Stomach smooth muscle (tissue), 2 donors: ENCODE data around the gene RINL.

ENCODE experiments used
- H3K27ac ChIP-seq: one replicate; pipeline ENCODE4 v1.7.0; 2013; ENCODE audit warnings: mild to moderate bottlenecking, low read length, inconsistent platforms
- H3K27me3 ChIP-seq, 2 donors: one replicate each; pipeline ENCODE4 v1.7.0; 2013; ENCODE audit warnings: low read length in 2 of 2; ENCODE audit not compliant: insufficient read depth in 2 of 2, control insufficient read depth in 1 of 2
- H3K36me3 ChIP-seq, 2 donors: one replicate each; pipeline ENCODE4 v1.7.0; 2013; ENCODE audit warnings: low read length in 2 of 2; ENCODE audit not compliant: control insufficient read depth in 2 of 2, insufficient read depth in 2 of 2
- H3K4me1 ChIP-seq: one replicate; pipeline ENCODE4 v1.7.0; 2013; ENCODE audit warnings: low read length; ENCODE audit not compliant: control insufficient read depth, insufficient read depth
- H3K4me3 ChIP-seq, 2 donors: one replicate each; pipeline ENCODE4 v1.7.0; 2013; ENCODE audit warnings: low read length in 2 of 2
- H3K9ac ChIP-seq, 2 donors: one replicate each; pipeline ENCODE4 v1.7.0; 2013; ENCODE audit warnings: low read length in 2 of 2, mild to moderate bottlenecking in 1 of 2
- H3K9me3 ChIP-seq, 2 donors: one replicate each; pipeline ENCODE4 v1.7.0; 2013; ENCODE audit warnings: low read length in 2 of 2; ENCODE audit not compliant: control insufficient read depth in 2 of 2
- donor health status: healthy.
- donor health status: Pancreatic carcinoma.

RINL gene

DNA sequence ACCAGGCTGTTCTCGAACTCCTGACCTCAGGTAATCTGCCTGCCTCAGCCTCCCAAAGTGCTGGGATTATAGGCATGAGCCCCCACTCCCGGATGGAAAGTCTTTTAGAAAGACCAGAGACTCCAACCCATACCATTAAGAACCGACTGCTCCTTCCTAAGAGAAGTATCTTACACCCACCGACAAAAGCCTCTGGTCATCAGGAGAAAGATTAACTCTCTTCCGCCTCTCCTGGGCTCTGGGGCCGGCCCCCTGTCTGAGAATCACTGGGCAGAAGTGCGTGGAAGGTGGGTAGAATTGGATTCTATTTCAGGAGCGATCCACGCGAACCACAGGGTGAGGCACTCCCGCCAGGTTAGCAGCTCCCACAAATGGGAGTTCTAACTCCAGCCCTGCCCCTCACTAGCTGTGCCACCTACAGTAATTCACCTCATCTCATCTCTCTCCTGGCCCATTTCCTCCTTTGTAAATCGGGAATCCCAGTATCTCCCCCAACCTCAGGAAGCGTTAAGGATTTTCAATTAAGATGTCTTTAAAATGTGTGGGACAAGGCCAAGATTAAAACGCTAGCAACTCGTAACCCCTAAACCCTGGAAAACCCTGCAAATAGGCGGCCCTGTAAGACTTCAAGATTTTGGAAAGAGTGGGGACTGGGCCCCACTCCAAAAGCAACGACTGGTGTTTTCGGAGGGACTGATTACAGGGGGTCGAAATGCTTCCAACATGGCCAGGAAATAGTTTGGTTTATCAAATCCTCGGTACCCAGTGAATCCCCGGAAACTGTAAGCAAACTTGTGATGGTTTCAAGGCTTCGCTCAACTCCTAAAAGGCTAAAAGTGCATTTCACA, 29.6 kb downstream of the RINL start:
- Histone ChIP-seq H3K9me3 (no peaks in the 10 kb centered on the region), H3K27ac (peak overlapping the region; percentile 99), H3K4me1 (peaks cover 54% of the 10 kb centered on the region), H3K27me3 (no peaks in the 10 kb centered on the region), H3K9ac (peak overlapping the region; percentile 60 to 80), H3K4me3 (peak overlapping the region; percentile 74 to 76), H3K36me3 (peaks cover 36 to 39% of the 10 kb centered on the region in 2 donors)

DNA sequence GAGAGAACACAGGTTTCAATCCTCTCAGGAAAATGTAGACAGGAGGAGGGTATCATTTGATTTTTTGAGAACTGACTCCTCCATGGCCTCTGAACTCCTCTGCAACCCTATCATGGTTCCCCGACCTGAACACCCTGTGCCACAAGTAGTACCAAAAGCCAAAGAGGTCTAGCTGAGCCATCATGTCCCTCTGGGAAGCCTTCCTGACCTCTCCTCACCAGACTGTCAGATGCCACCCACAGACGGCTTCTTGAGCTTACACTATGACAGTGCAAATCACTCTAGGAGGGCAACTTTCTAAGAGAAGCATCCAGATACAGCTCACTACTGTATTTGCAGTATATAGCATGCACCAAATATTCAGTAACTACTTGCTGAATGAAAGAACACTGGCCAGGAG, 32.0 kb downstream of the RINL start:
- peaks cover 58 to 63% of the 10 kb centered on the region in 2 donors for H3K36me3 ChIP-seq
- peaks cover 46% of the 10 kb centered on the region for H3K4me1 ChIP-seq
- no peak overlapping the region for H3K4me3 ChIP-seq
- no peak overlapping the region for H3K9ac ChIP-seq
- H3K27ac ChIP-seq: no peak overlapping the region
- no peaks in the 10 kb centered on the region for H3K27me3 ChIP-seq
- no peaks in the 10 kb centered on the region for H3K9me3 ChIP-seq

DNA sequence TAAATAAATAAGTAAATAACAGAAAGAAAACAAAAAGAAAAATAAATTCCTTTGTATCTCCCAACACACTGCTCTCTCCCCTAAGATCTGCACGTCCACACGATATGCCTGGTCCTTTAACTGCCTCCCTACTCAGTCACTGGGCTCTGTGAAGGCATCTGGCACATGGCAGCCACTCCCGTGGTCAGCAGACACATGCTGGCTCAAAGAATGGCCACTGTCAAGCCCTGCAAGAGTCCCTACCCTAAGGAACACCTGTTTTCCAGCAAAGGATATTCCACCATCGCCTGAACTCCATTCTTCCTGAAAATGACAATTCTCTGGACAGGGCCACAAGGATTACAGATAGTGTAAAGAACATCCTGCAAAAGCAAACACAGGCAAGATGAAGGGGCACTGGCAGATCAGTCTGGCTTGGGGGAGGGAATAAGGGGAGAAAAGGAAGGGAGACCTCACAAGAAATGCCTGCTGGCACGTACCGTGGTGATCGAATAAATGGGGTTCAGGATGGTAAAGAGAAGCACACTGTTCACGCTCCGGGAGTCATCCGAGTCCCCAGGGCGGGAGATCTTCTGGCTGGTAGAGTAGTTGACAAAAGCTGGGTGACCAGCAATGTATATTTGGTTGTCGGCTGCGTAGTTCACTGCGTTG, 32.6 kb downstream of the RINL start:
- Histone ChIP-seq H3K27me3 (no peaks in the 10 kb centered on the region), H3K9ac (no peak overlapping the region), H3K9me3 (no peaks in the 10 kb centered on the region), H3K36me3 (peaks cover 64 to 69% of the 10 kb centered on the region in 2 donors), H3K4me3 (no peak overlapping the region), H3K27ac (no peak overlapping the region), H3K4me1 (peaks cover 41% of the 10 kb centered on the region)

DNA sequence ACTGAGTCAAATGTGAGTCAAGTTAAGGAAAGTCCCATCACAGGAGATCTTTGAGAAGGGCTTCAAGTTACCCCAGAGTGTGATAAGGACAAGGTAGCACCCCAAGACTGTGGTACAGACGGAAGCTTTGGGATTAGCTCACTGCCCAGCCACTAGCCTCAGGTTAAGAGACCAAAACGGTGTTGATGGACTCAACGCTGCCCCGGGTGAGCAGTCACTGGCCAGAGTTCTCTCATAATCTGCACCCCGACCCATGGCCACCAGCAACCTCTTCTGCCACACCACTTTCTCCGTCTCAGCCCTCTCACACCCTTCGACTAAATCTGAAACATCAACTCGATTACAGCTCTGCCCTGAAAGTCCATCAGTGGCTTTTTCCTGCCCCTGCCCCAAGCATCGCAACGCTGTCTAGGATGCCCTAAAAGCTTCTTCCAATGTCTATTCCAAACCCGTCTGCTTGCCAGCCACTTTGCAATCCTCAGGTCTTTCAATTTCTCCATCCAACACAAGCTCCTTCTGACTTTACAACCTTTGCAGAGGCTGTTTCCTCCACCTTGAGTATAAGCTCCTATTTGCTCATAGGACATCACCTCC, 33.9 kb downstream of the RINL start:
- peaks cover 38% of the 10 kb centered on the region for H3K4me1 ChIP-seq
- H3K27me3 ChIP-seq: no peaks in the 10 kb centered on the region
- no peak overlapping the region for H3K27ac ChIP-seq
- H3K36me3 ChIP-seq: peaks cover 75% of the 10 kb centered on the region in 2 donors
- H3K9ac ChIP-seq: no peak overlapping the region
- H3K4me3 ChIP-seq: no peak overlapping the region
- no peaks in the 10 kb centered on the region for H3K9me3 ChIP-seq

DNA sequence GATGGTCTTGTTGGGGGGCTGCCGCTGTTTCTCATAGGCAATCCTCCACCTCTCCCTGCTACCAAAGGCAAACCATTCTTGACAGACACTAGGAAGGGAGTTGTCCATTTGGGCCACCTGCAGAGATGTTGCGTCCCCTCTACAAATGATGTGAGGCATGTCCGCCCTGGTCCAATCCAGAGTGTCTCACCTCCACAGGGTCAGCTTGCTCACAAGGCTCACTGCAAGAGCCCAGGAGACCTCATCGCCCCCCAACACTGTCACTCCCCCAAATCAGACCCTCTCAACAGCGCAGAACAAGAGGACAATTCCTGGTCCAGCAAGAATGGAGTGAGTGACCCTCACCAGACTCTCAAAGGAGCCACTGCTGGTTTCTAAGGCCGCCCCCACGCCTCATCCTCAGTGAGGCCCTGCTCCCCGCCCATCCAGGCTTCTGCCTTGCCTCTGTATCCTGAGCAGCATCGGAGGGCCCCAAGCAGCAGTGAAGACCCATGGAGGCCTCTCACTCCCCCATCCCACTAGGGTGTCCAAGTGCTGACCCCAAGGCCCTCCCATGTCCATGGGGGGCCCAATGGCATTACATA, 34.8 kb downstream of the RINL start:
- H3K36me3 ChIP-seq: peaks cover 84% of the 10 kb centered on the region in 2 donors
- no peaks in the 10 kb centered on the region for H3K27me3 ChIP-seq
- H3K9ac ChIP-seq: no peak overlapping the region
- no peak overlapping the region for H3K27ac ChIP-seq
- no peak overlapping the region for H3K4me3 ChIP-seq
- no peaks in the 10 kb centered on the region for H3K9me3 ChIP-seq
- peaks cover 29% of the 10 kb centered on the region for H3K4me1 ChIP-seq

DNA sequence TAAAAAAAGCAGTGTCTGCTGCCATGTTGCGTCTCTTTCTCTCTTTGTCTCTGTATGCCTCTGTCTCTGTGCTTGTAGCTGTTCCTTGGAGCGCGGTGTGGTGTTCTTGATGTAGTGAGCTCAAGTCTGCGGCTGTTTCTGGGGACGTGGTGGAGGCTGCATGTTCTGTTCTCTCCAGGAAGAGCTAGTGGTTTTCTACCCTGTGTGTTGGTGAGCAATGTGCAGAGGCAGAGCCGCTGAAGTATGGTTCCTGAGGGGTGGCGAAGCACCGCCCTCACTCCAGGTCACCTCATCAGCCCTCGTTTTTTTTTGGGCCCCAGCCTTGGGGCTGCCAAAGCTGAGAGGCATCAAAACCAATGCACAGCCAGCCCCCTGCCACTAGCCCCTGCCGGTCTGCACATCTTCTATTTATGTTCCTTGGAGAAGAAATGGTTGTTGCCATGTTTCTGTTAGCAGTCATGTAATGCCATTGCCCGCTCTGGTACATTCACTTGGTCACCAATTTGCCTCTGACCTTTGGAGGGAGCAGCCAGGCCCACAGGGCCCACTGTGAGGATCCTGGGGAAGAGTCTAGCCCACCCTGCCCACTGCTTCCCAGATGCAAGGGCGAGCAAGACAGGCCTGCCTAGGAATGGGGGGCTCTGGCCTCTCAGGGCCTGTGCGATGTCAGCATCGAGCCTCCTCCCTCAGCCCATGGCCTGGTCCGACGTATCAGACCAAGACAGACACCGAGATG, 35.5 kb downstream of the RINL start:
- Histone ChIP-seq H3K36me3 (peaks cover 89% of the 10 kb centered on the region in 2 donors), H3K4me3 (no peak overlapping the region), H3K9ac (no peak overlapping the region), H3K27me3 (no peaks in the 10 kb centered on the region), H3K9me3 (no peaks in the 10 kb centered on the region), H3K4me1 (peaks cover 23% of the 10 kb centered on the region), H3K27ac (no peak overlapping the region)

DNA sequence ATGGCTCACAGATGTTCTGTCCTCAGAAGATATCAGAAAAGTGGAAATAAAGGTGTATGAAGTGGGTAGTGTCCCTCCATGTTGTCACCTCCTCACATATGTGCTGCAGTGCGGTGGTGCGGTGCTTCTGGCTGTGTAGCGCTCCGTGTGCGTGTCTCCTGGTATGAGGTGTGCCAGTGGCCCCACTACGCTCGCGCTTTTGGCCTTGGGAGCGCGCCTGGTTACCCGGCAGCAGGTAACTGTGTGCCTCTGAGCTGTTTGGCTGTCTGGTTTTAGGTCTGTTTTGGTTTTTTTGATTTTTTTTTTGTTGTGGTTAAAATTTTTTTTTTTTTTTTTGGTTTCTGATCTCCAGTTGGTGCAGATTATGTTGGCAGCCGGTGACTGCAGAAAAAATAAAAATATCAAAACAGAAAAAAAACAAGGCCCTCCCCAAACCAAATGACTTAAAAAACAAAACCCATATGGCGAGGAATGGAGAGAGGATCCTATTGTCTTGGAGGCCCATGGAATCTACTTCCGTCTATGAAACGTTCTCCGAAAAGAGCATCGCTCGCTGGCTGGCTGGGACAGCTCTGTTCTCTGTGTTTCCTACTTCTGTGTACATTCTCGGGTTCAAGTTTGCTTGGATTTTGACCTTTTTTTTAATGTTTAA, 36.2 kb downstream of the RINL start:
- no peaks in the 10 kb centered on the region for H3K9me3 ChIP-seq
- no peaks in the 10 kb centered on the region for H3K27me3 ChIP-seq
- H3K27ac ChIP-seq: no peak overlapping the region
- no peak overlapping the region for H3K9ac ChIP-seq
- H3K4me1 ChIP-seq: peaks cover 19% of the 10 kb centered on the region
- peaks cover 89% of the 10 kb centered on the region in 2 donors for H3K36me3 ChIP-seq
- H3K4me3 ChIP-seq: no peak overlapping the region

DNA sequence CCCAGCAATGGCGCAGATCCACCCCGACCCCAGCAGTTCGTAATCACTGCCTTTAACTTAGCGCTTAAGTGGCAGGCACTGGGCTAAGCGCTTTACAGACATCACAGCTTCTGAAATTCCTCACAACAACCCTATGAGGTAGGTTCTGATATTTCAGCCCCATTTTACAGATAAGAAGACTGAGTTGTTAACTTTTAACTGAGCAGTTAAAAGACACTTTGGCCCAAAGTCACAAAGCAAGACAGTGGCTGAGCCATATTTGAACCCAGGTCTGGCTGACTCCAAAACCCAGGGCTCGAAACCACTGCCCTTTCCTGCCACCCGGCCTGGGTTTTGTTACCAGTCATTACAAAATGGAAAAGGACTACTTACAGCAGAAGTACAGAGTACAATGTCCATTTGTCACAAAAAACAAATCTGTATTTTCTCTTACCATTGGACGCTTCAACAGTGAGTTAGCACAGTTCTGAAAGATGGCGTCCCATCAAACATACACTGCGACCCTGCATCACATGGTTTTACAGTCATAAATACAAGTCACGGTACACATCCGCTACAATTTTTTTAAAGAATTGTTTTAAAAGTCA, 36.8 kb downstream of the RINL start:
- Histone ChIP-seq H3K4me1 (peaks cover 22% of the 10 kb centered on the region), H3K27me3 (no peaks in the 10 kb centered on the region), H3K9me3 (no peaks in the 10 kb centered on the region), H3K4me3 (no peak overlapping the region), H3K9ac (no peak overlapping the region), H3K27ac (no peak overlapping the region), H3K36me3 (peaks cover 90% of the 10 kb centered on the region in 2 donors)

DNA sequence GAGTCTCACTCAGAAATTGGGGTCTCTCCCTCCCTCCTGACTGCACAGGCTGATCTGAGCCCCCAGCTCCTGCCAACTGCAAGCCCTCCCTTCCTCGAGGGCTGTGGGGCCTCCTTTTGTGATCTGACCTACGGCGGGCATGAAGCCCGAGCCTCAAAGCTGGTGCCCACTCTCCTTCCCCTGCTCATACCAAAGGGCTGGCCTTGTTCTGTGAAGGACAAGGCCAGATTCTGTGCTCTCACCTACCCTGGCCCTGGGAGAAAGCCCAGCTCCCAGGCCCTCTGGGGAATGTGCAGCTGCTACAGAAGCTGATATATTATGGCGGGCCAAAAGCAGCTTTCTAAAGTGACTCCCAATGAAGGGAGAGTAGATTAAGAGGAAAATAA, 37.5 kb downstream of the RINL start:
- Histone ChIP-seq H3K4me1 (peaks cover 23% of the 10 kb centered on the region), H3K9ac (no peak overlapping the region), H3K4me3 (no peak overlapping the region), H3K27ac (no peak overlapping the region), H3K36me3 (peaks cover 86 to 89% of the 10 kb centered on the region in 2 donors), H3K9me3 (no peaks in the 10 kb centered on the region), H3K27me3 (no peaks in the 10 kb centered on the region)
